Endothelial cell of umbilical vein (primary cell): ENCODE measurements around the gene KIZ.

Source experiments
- CTCF ChIP-seq, 2 donors: IDR thresholded peaks; 1 replicate in 1 of 2; 2 replicates in 1 of 2; pipeline ENCODE4 v1.5.1; 2011; ENCODE audit warnings: low read length in 2 of 2, mild to moderate bottlenecking in 2 of 2, moderate library complexity in 2 of 2, control low read depth in 1 of 2, inconsistent platforms in 1 of 2, low read depth in 1 of 2; ENCODE audit not compliant: insufficient read depth in 1 of 2; ENCODE audit errors: extremely low read depth in 1 of 2
- EZH2 ChIP-seq: IDR thresholded peaks from 2 replicates; pipeline ENCODE4 v1.6.1; 2012; ENCODE audit warnings: borderline replicate concordance, low read depth, mild to moderate bottlenecking, moderate library complexity, low read length, inconsistent platforms; ENCODE audit not compliant: severe bottlenecking
- POLR2A ChIP-seq: IDR thresholded peaks from 2 replicates; pipeline ENCODE4 v1.6.1; 2012; ENCODE audit warnings: low read depth, mild to moderate bottlenecking, control low read depth, low read length
- POLR2AphosphoS5 ChIP-seq: IDR thresholded peaks from 2 replicates; pipeline ENCODE4 v1.6.1; 2012; ENCODE audit warnings: low read depth, mild to moderate bottlenecking, control low read depth, low read length, moderate library complexity; ENCODE audit not compliant: insufficient read depth

GRCh38 chr20:21104921-21105320, 21.0 kb upstream of the KIZ start:
- TF ChIP-seq CTCF (IDR thresholded peaks at IDR 0.05; ENCODE audit: extremely low read depth in 1 of 2, insufficient read depth in 1 of 2, low read depth in 1 of 2, low read length in 2 of 2): no peak
- TF ChIP-seq POLR2A: no peak
- TF ChIP-seq POLR2AphosphoS5: no peak
- TF ChIP-seq EZH2: peak; percentile 5
